HEK293 (cell line): ENCODE data around the gene PAFAH1B2.

ENCODE experiments used
- ELK4 ChIP-seq: IDR thresholded peaks from 2 replicates; pipeline ENCODE4 v1.6.1; 2011; ENCODE audit warnings: mild to moderate bottlenecking, low read depth, low read length, borderline replicate concordance
- HOXA7 ChIP-seq: sonication (generic); formaldehyde crosslinking; IDR thresholded peaks from 2 replicates; pipeline ENCODE4 v1.8.1; 2022; ENCODE audit warnings: missing genetic modification reagents, borderline replicate concordance
- KLF7 ChIP-seq: fragments of 450-650 bp; formaldehyde crosslinking; IDR thresholded peaks from 2 replicates; pipeline ENCODE4 v1.5.1; 2016; ENCODE audit warnings: missing biosample characterization, missing genetic modification characterization, borderline replicate concordance
- MYNN ChIP-seq: fragments of 450-650 bp; formaldehyde crosslinking; IDR thresholded peaks from 2 replicates; pipeline ENCODE4 v1.5.1; 2016; ENCODE audit warnings: missing biosample characterization, missing genetic modification characterization, borderline replicate concordance
- PBX3 ChIP-seq: sonication (generic); formaldehyde crosslinking; IDR thresholded peaks from 2 replicates; pipeline ENCODE4 v1.8.1; 2022; ENCODE audit warnings: mild to moderate bottlenecking, moderate library complexity, missing genetic modification reagents
- PRDM1 ChIP-seq: fragments of 450-650 bp; formaldehyde crosslinking; IDR thresholded peaks from 2 replicates; pipeline ENCODE4; 2016; ENCODE audit warnings: missing biosample characterization, missing genetic modification characterization
- PRDM10 ChIP-seq: fragments of 450-650 bp; formaldehyde crosslinking; IDR thresholded peaks from 2 replicates; pipeline ENCODE4 v1.5.1; 2016; ENCODE audit warnings: missing biosample characterization, missing genetic modification characterization
- PRDM6 ChIP-seq: fragments of 450-650 bp; formaldehyde crosslinking; IDR thresholded peaks from 2 replicates; pipeline ENCODE4 v1.5.1; 2017; ENCODE audit warnings: missing biosample characterization, missing genetic modification characterization
- RBAK ChIP-seq: fragments of 450-650 bp; formaldehyde crosslinking; IDR thresholded peaks from 2 replicates; pipeline ENCODE4 v1.5.1; 2016; ENCODE audit warnings: missing biosample characterization, missing genetic modification characterization
- ZBTB44 ChIP-seq: fragments of 450-650 bp; IDR thresholded peaks from 2 replicates; pipeline ENCODE4 v1.5.1; 2018; ENCODE audit warnings: missing biosample characterization, mild to moderate bottlenecking, missing genetic modification characterization
- ZFHX2 ChIP-seq: fragments of 450-650 bp; formaldehyde crosslinking; conservative IDR thresholded peaks from 2 replicates; pipeline ENCODE4 v1.5.1; 2016; ENCODE audit warnings: missing biosample characterization, missing genetic modification characterization
- ZFP41 ChIP-seq: fragments of 450-650 bp; formaldehyde crosslinking; IDR thresholded peaks from 2 replicates; pipeline ENCODE4 v1.5.1; 2016; ENCODE audit warnings: missing biosample characterization, missing genetic modification characterization, borderline replicate concordance
- ZNF138 ChIP-seq: fragments of 450-650 bp; formaldehyde crosslinking; IDR thresholded peaks from 2 replicates; pipeline ENCODE4 v1.5.1; 2016; ENCODE audit warnings: missing biosample characterization, missing genetic modification characterization, borderline replicate concordance
- ZNF140 ChIP-seq: fragments of 450-650 bp; formaldehyde crosslinking; IDR thresholded peaks from 2 replicates; pipeline ENCODE4 v1.5.1; 2016; ENCODE audit warnings: missing biosample characterization, missing genetic modification characterization
- ZNF174 ChIP-seq: fragments of 450-650 bp; formaldehyde crosslinking; IDR thresholded peaks from 2 replicates; pipeline ENCODE4 v1.5.0; 2017; ENCODE audit warnings: missing biosample characterization, mild to moderate bottlenecking, missing genetic modification characterization
- ZNF175 ChIP-seq: fragments of 450-650 bp; formaldehyde crosslinking; IDR thresholded peaks from 2 replicates; pipeline ENCODE4 v1.5.1; 2016; ENCODE audit warnings: missing biosample characterization, missing genetic modification characterization
- ZNF416 ChIP-seq: fragments of 450-650 bp; formaldehyde crosslinking; IDR thresholded peaks from 2 replicates; pipeline ENCODE4 v1.5.1; 2016; ENCODE audit warnings: missing biosample characterization, missing genetic modification characterization
- ZNF621 ChIP-seq: fragments of 450-650 bp; formaldehyde crosslinking; IDR thresholded peaks from 2 replicates; pipeline ENCODE4 v1.5.1; 2017; ENCODE audit warnings: missing biosample characterization, missing genetic modification characterization
- ZNF626 ChIP-seq: fragments of 450-650 bp; sonication (Bioruptor Pico); formaldehyde crosslinking; IDR thresholded peaks from 2 replicates; pipeline ENCODE4 v1.5.1; 2018; ENCODE audit warnings: missing biosample characterization, missing genetic modification characterization, inconsistent platforms
- ZNF629 ChIP-seq: fragments of 450-650 bp; formaldehyde crosslinking; IDR thresholded peaks from 2 replicates; pipeline ENCODE4 v1.5.1; 2017; ENCODE audit warnings: missing biosample characterization, missing genetic modification characterization
- ZNF654 ChIP-seq: fragments of 450-650 bp; formaldehyde crosslinking; IDR thresholded peaks from 2 replicates; pipeline ENCODE4 v1.5.1; 2016; ENCODE audit warnings: low read depth, missing biosample characterization, missing genetic modification characterization
- ZNF776 ChIP-seq: fragments of 450-650 bp; formaldehyde crosslinking; IDR thresholded peaks from 2 replicates; pipeline ENCODE4 v1.5.0; 2017; ENCODE audit warnings: missing biosample characterization, missing genetic modification characterization, borderline replicate concordance
- ZSCAN4 ChIP-seq: fragments of 450-650 bp; formaldehyde crosslinking; IDR thresholded peaks from 2 replicates; pipeline ENCODE4 v1.5.1; 2017; ENCODE audit warnings: missing biosample characterization, missing genetic modification characterization
- TF ChIP-seq, protein P1 (sequence below): fragments of 450-650 bp; formaldehyde crosslinking; IDR thresholded peaks from 2 replicates; pipeline ENCODE4 v1.5.1; 2016; ENCODE audit warnings: missing biosample characterization, missing genetic modification characterization

The PAFAH1B2 gene

GRCh38 chr11:117221775-117222517 is 77.9 kb downstream of the PAFAH1B2 start (continued):
- TF ChIP-seq PRDM10 (peak; percentile 15; the same call in 1 of the 2 replicates), ZNF175 (tag by site-specific recombination) (no peak), PRDM6 (tag by site-specific recombination) (peak; percentile 72), ZNF776 (tag by site-specific recombination) (no peak), ZSCAN4 (tag by site-specific recombination) (no peak), MYNN (tag by site-specific recombination) (no peak), ZNF416 (no peak), KLF7 (tag by site-specific recombination) (no peak), RBAK (tag by site-specific recombination) (no peak), ZNF629 (no peak), ZFP41 (tag by site-specific recombination) (no peak), ZBTB44 (no peak), ZFHX2 (tag by site-specific recombination) (peak; percentile 90), ZNF138 (no peak), ZNF621 (tag by site-specific recombination) (no peak), HOXA7 (CRISPR knock-in tag) (no peak), ZNF140 (no peak), PBX3 (CRISPR knock-in tag) (no peak), ELK4 (no peak), ZNF654 (no peak), ZNF626 (tag by site-specific recombination) (no peak), ZNF174 (tag by site-specific recombination) (no peak), PRDM1 (tag by site-specific recombination) (peak; percentile 55; the same call in 1 of the 2 replicates)
- TF ChIP-seq, protein P1, sequence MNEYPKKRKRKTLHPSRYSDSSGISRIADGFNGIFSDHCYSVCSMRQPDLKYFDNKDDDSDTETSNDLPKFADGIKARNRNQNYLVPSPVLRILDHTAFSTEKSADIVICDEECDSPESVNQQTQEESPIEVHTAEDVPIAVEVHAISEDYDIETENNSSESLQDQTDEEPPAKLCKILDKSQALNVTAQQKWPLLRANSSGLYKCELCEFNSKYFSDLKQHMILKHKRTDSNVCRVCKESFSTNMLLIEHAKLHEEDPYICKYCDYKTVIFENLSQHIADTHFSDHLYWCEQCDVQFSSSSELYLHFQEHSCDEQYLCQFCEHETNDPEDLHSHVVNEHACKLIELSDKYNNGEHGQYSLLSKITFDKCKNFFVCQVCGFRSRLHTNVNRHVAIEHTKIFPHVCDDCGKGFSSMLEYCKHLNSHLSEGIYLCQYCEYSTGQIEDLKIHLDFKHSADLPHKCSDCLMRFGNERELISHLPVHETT (tag by site-specific recombination), result no peak
